GM12891 (cell line): Measurements from ENCODE around the gene CADM4.

Source experiments
- PAX5 ChIP-seq: IDR thresholded peaks from 2 replicates; pipeline ENCODE4 v1.6.1; 2011; ENCODE audit warnings: low read length, moderate library complexity, mild to moderate bottlenecking; ENCODE audit not compliant: insufficient read depth, severe bottlenecking
- POLR2A ChIP-seq: IDR thresholded peaks from 2 replicates; pipeline ENCODE4 v1.6.1; 2011; ENCODE audit warnings: low read depth, low read length, control low read depth
- POLR2AphosphoS5 ChIP-seq: IDR thresholded peaks from 2 replicates; pipeline ENCODE4 v1.6.1; 2011; ENCODE audit warnings: low read depth, low read length, control low read depth

GRCh38 chr19:43634068-43634467 is 5.6 kb downstream of the CADM4 start:
- TF ChIP-seq POLR2AphosphoS5 (no peak), PAX5 (no peak), POLR2A (no peak)
